WTC11 (cell line): ENCODE results near the gene PRUNE2. TPM values are rescaled to one million over a fixed set of nuclear protein-coding genes. Genes with fewer than 3 reads are reported as not detected.

Experiments
- ATAC-seq: fragments of 200-7000 bp; cut with Tn5 transposase; 2 replicates; pipeline ENCODE4 v1.10.0; 2021; ENCODE audit warnings: mild to moderate bottlenecking, moderate library complexity
- CTCF ChIA-PET: fragments of 300-600 bp; sonication (Branson Sonifier 250); formaldehyde crosslinking; loops from one replicate; lab custom pipeline; 2021; ENCODE audit warnings: antibody characterized with exemption; lab: Charles Lee
- POLR2A ChIA-PET: fragments of 350-600 bp; sonication (Branson Sonifier 250); formaldehyde crosslinking; loops from one replicate; lab custom pipeline; 2021; ENCODE audit warnings: antibody characterized with exemption; lab: Charles Lee
- DNase-seq: peaks from one replicate; pipeline ENCODE4 v3.0.0; 2021; ENCODE audit warnings: low spot score
- H3K27ac Mint-ChIP-seq: 2 replicates; pipeline ENCODE4 v1.8.0; 2021; ENCODE audit warnings: mixed read lengths
- H3K27me3 Mint-ChIP-seq: 2 replicates; pipeline ENCODE4 v1.8.0; 2021; ENCODE audit warnings: low read depth, mild to moderate bottlenecking, moderate library complexity, mixed read lengths
- H3K36me3 Mint-ChIP-seq: 2 replicates; pipeline ENCODE4 v1.8.0; 2021; ENCODE audit warnings: mixed read lengths
- H3K4me1 Mint-ChIP-seq: 2 replicates; pipeline ENCODE4 v1.8.0; 2022; ENCODE audit warnings: mixed read lengths
- H3K4me3 Mint-ChIP-seq: 2 replicates; pipeline ENCODE4 v1.8.0; 2021; ENCODE audit warnings: mild to moderate bottlenecking, moderate library complexity, mixed read lengths
- H3K9me3 Mint-ChIP-seq: 2 replicates; pipeline ENCODE4 v1.8.0; 2021; ENCODE audit warnings: mixed read lengths
- FOXJ3 ChIP-seq: sonication (generic); formaldehyde crosslinking; IDR thresholded peaks from 2 replicates; pipeline ENCODE4 v1.9.0; 2021; ENCODE audit warnings: missing genetic modification reagents, mild to moderate bottlenecking, borderline replicate concordance
- FOXP4 ChIP-seq: sonication (generic); formaldehyde crosslinking; IDR thresholded peaks from 2 replicates; pipeline ENCODE4 v1.8.0; 2022; ENCODE audit warnings: mild to moderate bottlenecking, missing genetic modification reagents
- IRF2 ChIP-seq: sonication (generic); formaldehyde crosslinking; IDR thresholded peaks from 2 replicates; pipeline ENCODE4 v1.8.0; 2022; ENCODE audit warnings: low read depth, missing genetic modification reagents, borderline replicate concordance
- JUN ChIP-seq: sonication (generic); formaldehyde crosslinking; IDR thresholded peaks from 2 replicates; pipeline ENCODE4 v1.8.0; 2023; ENCODE audit warnings: mild to moderate bottlenecking, missing genetic modification reagents
- MYBL2 ChIP-seq: sonication (generic); formaldehyde crosslinking; IDR thresholded peaks from 2 replicates; pipeline ENCODE4 v1.8.1; 2023; ENCODE audit warnings: mild to moderate bottlenecking, moderate library complexity, missing genetic modification reagents
- NFATC4 ChIP-seq: fragments of 250-450 bp; sonication (Bioruptor Pico); IDR thresholded peaks from 2 replicates; pipeline ENCODE4 v1.9.0; 2021; ENCODE audit warnings: mild to moderate bottlenecking
- NFYB ChIP-seq: sonication (generic); formaldehyde crosslinking; conservative IDR thresholded peaks from 2 replicates; pipeline ENCODE4 v1.8.0; 2022; ENCODE audit warnings: low read depth, missing genetic modification reagents
- NR2C2 ChIP-seq: sonication (generic); formaldehyde crosslinking; IDR thresholded peaks from 2 replicates; pipeline ENCODE4 v1.8.0; 2022; ENCODE audit warnings: mild to moderate bottlenecking, missing genetic modification reagents
- NR3C1 ChIP-seq: sonication (generic); formaldehyde crosslinking; conservative IDR thresholded peaks from 2 replicates; pipeline ENCODE4 v1.8.1; 2023; ENCODE audit warnings: low read depth, mild to moderate bottlenecking, missing genetic modification reagents
- PREB ChIP-seq: sonication (generic); formaldehyde crosslinking; IDR thresholded peaks from 2 replicates; pipeline ENCODE4 v1.8.1; 2022; ENCODE audit warnings: mild to moderate bottlenecking, missing genetic modification reagents, moderate library complexity, borderline replicate concordance
- PRRX2 ChIP-seq: fragments of 250-450 bp; sonication (Bioruptor Pico); IDR thresholded peaks from 2 replicates; pipeline ENCODE4 v1.8.0; 2021; ENCODE audit warnings: mild to moderate bottlenecking
- ZNF138 ChIP-seq: sonication (generic); formaldehyde crosslinking; conservative IDR thresholded peaks from 2 replicates; pipeline ENCODE4 v1.8.1; 2022; ENCODE audit warnings: mild to moderate bottlenecking, moderate library complexity, missing genetic modification reagents
- ZNF425 ChIP-seq: fragments of 250-450 bp; sonication (Bioruptor Pico); conservative IDR thresholded peaks from 2 replicates; pipeline ENCODE4 v1.9.0; 2021; ENCODE audit warnings: mild to moderate bottlenecking
- total RNA-seq: library from RNA; stranded (reverse); gene quantifications from 3 replicates; pipeline ENCODE4 v1.2.3, GENCODE V29; 2021
- TF ChIP-seq, protein P1 (sequence below): sonication (generic); formaldehyde crosslinking; IDR thresholded peaks from 2 replicates; pipeline ENCODE4 v1.8.1; 2023; ENCODE audit warnings: mild to moderate bottlenecking, missing genetic modification reagents
- TF ChIP-seq, protein P2 (sequence below): sonication (generic); formaldehyde crosslinking; IDR thresholded peaks from 2 replicates; pipeline ENCODE4 v1.8.1; 2023; ENCODE audit warnings: mild to moderate bottlenecking, missing genetic modification reagents, moderate library complexity

PRUNE2 gene
- total RNA-seq, 1 experiment from 2014 or later: 13.1 TPM

DNA sequence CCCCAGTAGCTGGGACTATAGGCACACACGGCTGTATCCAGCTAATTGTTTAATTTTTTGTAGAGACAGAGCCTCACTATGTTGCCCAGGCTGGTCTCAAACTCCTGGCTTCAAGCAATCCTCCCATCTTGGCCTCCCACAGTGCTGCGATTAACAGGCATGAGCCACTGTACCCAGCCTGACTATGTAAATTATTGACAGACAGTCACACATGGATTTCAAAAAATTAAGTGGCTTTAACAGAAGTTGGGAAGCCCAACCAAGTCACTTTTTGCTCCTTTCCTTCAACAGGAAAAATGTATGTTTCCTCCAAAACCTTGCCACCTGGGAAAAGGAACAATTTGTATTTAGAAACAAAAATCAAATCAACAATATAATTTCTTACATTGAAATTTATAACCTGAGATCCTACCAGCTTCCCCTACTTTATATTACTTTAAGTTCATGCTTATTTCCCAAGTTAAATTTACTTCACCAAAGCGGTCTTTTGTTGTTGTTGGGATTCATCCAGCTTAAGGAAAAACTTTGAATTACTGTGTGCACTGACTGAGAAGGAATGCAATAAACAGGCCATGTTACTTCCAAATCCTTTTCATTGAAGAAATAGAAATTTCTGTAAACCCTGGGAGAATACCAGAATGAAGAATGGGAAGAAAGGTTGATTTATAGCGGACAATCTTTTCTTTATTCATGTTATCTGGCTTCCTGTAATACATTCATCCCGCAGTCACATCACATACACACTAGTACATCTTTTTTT is 133.0 kb downstream of the PRUNE2 start:
- ChIA-PET POLR2A (no interaction called here), CTCF (no interaction called here)
- no peak overlapping the region for H3K4me3 Mint-ChIP-seq
- no peaks in the 10 kb centered on the region for H3K4me1 Mint-ChIP-seq
- no peak overlapping the region for H3K27ac Mint-ChIP-seq
- no peaks in the 10 kb centered on the region for H3K36me3 Mint-ChIP-seq
- no peak for DNase-seq
- TF ChIP-seq IRF2 (CRISPR knock-in tag) (no peak), NR3C1 (CRISPR knock-in tag) (no peak), NFATC4 (CRISPR knock-in tag) (no peak)
- H3K27me3 Mint-ChIP-seq: no peaks in the 10 kb centered on the region; the same call in 1 of the 2 replicates
- H3K9me3 Mint-ChIP-seq: no peaks in the 10 kb centered on the region
- ATAC-seq: no peak

GRCh38 chr9:76766126-76766525 is 139.8 kb downstream of the PRUNE2 start:
- no peaks in the 10 kb centered on the region for H3K9me3 Mint-ChIP-seq
- CTCF ChIA-PET: interaction anchor here (1.0 to 1.6 kb wide), 2 partner anchors 10 to 230 kb away, joined by 5 to 6 read pairs; no protein-coding TSS in a partner anchor
- no peaks in the 10 kb centered on the region; the same call in 1 of the 2 replicates for H3K27me3 Mint-ChIP-seq
- no peak overlapping the region for H3K4me3 Mint-ChIP-seq
- POLR2A ChIA-PET: no interaction called here
- no peaks in the 10 kb centered on the region for H3K36me3 Mint-ChIP-seq
- TF ChIP-seq PRRX2 (no peak), PREB (CRISPR knock-in tag) (no peak), NFYB (CRISPR knock-in tag) (no peak), ZNF425 (CRISPR knock-in tag) (no peak)
- TF ChIP-seq, protein P1, sequence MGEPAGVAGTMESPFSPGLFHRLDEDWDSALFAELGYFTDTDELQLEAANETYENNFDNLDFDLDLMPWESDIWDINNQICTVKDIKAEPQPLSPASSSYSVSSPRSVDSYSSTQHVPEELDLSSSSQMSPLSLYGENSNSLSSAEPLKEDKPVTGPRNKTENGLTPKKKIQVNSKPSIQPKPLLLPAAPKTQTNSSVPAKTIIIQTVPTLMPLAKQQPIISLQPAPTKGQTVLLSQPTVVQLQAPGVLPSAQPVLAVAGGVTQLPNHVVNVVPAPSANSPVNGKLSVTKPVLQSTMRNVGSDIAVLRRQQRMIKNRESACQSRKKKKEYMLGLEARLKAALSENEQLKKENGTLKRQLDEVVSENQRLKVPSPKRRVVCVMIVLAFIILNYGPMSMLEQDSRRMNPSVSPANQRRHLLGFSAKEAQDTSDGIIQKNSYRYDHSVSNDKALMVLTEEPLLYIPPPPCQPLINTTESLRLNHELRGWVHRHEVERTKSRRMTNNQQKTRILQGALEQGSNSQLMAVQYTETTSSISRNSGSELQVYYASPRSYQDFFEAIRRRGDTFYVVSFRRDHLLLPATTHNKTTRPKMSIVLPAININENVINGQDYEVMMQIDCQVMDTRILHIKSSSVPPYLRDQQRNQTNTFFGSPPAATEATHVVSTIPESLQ (CRISPR knock-in tag): no peak
- TF ChIP-seq, protein P2, sequence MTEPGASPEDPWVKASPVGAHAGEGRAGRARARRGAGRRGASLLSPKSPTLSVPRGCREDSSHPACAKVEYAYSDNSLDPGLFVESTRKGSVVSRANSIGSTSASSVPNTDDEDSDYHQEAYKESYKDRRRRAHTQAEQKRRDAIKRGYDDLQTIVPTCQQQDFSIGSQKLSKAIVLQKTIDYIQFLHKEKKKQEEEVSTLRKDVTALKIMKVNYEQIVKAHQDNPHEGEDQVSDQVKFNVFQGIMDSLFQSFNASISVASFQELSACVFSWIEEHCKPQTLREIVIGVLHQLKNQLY (CRISPR knock-in tag): no peak
- DNase-seq (no peak), ATAC-seq (no peak)
- no peaks in the 10 kb centered on the region for H3K4me1 Mint-ChIP-seq
- no peak overlapping the region for H3K27ac Mint-ChIP-seq

DNA sequence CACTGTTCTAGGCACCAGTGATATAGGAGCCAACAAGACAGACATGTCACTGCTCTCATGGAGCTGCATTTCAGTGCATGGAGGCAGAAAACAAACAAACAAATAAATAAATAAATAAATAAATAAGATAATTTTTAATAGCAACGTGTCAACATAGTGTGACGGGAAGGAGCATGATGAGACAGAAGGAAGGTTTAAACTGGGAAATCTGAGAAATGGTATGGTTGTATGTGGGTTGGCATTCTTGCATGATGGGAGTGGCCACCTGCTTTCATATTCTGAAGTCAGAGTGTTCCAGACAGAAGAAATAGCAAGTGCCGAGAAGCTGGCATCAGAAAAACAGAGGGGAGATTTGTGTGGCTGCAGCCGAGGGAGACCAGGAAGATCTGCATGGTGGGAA is 141.8 kb downstream of the PRUNE2 start, which contains the start of gene PCA3:
Gene PCA3, plus strand, starts transcription at position 301 of the 400 bp plus-strand sequence.
- no peak for DNase-seq
- POLR2A ChIA-PET: no interaction called here
- no peak within 1 kb of the TSS for H3K4me3 Mint-ChIP-seq
- CTCF ChIA-PET: interaction anchor here (1.1 kb wide), 1 partner anchor 233 kb away, joined by 3 read pairs; no protein-coding TSS in a partner anchor
- TF ChIP-seq ZNF138 (CRISPR knock-in tag) (no peak), FOXP4 (no peak), JUN (CRISPR knock-in tag) (no peak), MYBL2 (CRISPR knock-in tag) (no peak), FOXJ3 (no peak), NR2C2 (CRISPR knock-in tag) (no peak)
- TF ChIP-seq, all 79 proteins: peak for 0
- Mint-ChIP-seq H3K4me1 (no peaks in the 10 kb centered on the region), H3K9me3 (no peaks in the 10 kb centered on the region), H3K27me3 (no peaks in the 10 kb centered on the region; the same call in 1 of the 2 replicates), H3K36me3 (no peaks in the 10 kb centered on the region), H3K27ac (no peak within 1 kb of the TSS)
- no peak for ATAC-seq
